NCI-H2227 treated with DMSO at 0.1 percent for 48 hours (cell line): ENCODE measurements around the gene SMIM45.
A peak's percentile ranks its signal among the peaks of the same experiment; 100 is the strongest.

Source experiments
- DNase-seq: peaks from one replicate; lab custom pipeline; 2025; lab: John Stamatoyannopoulos, UW

Gene SMIM45

DNA sequence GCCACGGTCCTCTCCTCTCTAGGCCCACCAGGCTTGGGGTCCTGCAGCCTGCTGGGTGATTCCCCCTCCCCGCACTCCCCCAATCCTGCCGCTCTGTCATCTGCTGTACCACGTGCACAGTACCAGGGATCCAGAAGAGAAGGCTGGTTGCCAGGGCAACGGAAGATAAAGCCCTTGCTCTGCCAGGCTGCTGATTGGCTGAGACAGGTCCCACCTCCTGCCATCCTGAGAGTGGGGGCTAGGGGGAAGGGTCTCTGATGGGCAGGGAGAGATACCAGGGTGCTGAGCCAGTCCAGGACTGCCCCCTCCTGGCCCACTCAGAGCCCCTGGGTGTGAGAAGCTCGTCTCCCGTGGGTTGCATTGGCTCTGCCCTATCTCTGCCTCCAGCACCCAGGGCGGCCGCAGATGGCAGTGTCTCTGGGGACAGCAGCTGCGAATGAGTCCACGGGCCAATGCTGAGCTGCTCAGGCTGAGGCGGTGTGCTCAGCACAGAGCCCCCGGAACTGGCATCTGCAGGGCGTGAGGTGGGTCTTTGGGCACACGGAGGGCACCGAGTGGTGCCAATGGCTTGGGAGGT lies at the start of gene SMIM45:
TSS of gene SMIM45 (plus strand) at position 253 of the 577 bp plus-strand sequence.
- peak; percentile 76 for DNase-seq

DNA sequence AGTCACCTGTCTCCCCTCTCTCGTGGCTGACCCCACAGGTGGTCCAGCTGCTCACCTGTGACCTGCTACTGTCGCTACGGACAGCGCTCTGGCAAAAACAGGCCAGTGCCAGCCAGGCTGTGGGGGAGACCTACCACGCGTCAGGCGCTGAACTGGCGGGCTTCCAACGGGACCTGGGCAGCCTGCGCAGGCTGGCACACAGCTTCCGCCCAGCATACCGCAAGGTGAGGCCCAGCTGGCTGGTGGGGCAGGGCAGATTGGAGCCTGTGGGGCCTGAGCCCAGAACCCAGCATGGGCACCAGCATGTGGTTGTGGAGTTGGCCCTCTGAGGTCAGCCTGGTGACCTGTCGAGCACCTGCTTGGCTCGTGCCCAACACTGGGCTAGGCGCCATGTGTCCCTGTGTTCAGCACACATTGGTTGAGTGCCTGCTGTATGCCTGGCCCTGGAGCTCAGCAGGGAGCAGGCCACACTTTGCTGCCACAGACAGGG lies 49.0 kb upstream of the SMIM45 start:
- no peak for DNase-seq

DNA sequence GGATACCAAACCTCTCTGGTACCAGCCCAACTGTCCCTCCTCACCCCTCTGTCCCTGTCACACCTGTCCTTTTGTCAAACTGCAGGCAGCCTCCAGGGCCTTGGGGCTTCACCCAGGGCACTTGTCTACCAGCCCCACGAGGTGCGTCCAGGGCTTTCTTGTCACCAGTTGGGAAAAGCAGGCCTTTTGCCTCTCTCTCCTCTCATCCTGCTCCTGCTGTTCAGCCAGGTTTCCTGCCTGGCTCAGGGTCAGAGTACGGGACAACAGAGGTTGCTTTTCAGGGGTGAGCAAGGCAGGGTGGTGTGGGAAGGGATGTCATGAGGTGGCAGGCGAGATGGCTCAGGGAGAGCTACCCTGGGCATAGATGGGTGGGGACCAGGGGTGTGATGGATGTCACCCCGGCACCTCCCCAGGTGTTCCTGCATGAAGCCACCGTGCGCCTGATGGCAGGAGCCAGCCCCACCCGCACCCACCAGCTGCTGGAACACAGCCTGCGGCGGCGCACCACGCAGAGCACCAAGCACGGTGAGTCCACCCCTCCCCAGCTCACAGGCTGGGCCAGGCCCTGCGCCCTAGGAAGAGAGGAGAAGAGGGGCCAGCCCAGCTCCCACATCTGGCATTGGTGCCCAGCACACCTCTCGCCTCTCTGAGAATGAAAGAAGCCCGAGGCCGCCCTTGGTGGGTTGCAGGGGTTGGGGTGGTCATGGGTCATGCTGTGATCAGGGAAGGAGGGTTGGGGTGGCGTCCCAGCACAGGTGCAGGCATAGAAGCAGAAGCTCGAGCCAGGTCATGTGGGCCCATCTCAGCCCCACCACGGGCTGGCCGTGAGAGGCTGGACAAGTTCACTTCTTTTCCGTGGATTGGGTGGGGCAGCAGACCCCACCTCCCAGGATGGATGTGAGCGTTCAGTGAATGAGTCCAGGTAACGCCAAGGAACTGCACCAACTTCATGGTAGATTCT lies 47.2 kb upstream of the SMIM45 start:
- no peak for DNase-seq

DNA sequence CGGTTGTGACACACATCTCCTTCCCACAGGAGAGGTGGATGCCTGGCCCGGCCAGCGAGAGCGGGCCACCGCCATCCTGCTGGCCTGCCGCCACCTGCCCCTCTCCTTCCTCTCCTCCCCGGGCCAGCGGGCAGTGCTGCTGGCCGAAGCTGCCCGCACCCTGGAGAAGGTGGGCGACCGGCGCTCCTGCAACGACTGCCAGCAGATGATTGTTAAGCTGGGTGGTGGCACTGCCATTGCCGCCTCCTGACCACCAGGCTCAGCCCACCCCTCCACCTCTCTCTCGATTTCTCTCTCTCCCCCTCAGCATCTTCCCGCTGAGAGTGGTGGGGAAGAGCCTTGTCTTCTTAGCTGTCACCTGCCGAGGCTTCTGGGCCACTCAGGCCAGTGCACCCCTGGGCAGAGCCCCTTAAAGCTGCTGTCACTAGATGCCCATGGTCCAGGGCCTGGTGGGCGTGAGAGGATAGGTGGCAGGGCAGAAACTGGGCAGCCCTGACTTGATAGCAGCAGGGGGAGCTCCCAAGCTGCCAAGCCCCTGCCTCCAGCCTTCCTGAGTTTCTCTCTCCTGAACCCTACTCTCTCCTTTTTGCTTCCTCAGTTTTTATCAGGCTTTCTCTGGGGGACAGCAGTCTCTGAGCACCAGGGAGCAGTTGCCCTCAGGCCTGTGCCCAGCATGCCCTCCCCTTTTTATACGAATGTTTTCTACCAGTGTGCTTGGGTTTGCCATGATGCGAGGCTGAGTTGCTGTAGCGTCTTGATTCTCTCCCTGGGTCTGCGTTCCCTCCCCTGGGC lies 46.3 kb upstream of the SMIM45 start:
- no peak for DNase-seq

DNA sequence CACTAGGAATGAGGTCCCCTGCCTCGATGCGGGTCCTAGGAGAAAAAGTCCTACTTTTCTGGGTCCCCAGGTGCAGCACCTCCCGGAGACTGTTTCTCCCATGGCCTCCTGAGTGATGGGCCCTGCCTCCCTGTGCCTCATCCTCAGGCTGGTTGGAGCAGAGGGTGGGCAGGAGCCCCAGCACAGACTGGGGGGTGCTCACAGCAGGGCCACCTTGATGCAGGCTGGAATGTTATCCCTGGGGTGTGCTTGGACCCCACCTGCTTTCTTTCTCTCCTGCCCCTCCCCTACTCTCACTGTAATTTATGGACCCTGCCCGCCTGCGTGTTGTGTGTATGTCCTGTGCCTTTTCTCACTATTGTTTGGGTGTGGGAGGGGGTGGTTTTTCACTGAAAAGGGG lies 45.1 kb upstream of the SMIM45 start:
- DNase-seq: no peak

DNA sequence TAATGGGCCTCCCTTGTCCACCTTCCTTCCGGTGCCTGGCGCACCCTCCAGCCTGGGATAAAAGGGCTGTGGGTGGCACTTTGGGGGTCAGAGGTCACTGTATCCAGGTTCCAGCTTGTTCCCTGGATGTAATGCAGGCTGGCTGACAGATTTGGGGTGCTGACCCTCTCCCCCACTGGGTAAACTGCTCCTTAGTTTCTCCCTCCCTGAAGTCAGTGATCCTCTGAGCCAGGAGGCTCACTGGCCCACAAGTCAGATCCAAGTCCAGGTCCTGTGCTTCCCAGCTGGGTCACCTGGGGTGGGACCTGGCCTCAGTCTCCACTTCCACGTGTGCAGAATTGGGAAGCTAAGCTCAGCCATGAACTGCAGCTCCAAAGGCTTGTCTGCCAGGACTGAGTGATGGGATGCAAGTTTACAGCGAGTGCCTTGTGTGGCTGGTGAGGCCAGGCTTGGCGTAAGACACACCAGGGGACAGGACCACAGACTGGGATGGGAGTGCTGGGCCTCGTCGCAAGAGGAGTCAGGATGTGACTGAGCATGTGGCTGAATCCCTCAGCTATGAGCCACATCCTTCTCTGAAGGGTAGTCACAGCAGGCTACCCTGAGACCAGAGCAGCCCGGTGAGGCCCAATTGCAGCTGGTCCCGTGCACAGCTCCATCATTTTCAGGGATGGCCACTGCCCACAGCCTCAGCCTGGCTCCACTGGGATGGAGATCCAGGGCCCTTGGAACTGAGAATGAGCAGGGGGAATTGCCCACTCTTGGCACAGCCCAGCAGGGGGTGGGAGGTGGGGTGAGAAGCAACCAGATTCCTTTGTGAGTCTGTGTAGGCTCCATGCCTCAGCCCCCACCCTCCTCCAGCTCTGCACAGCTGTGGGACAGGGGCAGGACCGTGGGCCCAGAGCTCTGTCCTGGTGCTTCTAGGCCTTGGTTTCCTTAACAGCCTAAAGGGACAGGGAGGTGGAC lies 44.2 kb upstream of the SMIM45 start:
- no peak for DNase-seq

DNA sequence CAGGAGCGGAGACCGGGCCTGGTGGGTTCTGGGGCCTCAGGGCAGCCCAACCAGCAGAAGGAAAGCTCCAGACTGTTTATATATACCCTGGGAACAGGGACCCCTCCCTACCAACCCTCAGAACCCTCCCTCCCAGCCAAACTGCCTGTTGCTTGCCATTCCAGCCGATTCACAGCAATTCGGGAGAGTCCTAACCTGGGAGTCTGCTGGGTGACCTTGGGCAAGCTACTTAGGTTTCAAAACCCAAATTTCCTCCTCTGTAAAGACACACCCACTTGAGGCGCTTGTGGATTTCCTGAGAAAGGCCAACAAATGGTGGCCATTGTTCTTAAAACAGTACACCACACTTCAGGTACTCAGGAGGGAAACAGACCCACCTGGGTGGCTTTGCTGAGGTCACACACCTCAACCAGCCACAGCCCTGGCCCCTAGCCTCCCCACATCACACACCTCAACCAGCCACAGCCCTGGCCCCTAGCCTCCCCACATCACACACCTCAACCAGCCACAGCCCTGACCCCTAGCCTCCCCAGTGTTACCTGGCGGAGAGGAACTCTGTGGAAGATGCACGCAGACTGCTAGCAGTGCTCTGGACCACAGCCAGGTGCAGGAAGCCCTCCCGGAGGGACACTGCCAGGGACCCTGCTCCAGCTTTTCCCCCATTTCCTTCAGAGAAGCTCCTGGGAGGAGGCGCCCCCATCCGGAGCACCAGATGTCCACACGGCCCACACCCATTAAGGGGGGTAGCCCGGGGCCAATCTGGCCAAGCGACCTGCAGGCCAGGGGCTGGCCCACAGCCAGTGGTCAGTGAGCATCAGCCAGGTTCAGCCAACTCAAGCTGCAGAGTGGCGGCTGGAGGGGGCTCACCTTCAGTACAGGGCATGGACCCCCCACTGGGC lies 43.3 kb upstream of the SMIM45 start:
- no peak for DNase-seq

DNA sequence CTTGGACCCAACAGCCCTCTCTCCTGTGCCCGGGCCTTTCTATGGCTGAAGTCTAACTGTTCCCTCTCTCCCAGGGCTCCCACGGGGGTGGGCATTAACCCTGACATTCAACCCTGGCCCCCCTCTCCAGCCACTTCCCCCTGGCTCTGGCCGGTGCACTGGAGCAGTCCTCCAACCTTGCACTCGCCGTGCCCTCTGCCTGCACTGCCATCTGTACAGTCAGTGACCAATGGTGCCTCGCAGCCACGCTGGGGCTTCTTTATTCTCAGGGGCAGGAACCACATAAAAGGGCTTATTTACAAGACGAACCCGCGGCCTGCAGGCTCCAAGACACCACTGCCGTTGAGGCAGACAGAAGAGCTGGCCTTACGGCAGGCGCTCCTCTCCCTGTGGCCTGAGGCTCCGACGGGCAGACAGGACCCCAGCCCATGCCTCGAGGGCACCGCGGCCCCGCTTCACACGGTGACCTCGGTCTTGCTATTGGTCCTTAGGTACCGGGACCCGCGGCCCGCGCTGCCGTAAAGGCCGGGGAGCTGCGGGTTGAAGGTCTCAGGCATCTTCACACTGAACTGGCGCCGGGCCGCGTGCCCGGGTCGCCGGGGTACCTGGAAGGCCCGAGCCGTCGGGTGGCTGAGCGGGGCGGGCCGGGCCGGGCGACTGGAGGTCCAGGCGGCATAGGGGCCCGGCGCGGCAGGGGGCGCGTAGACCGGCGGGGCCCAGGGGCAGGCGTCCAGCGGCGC lies 42.5 kb upstream of the SMIM45 start:
- no peak for DNase-seq

DNA sequence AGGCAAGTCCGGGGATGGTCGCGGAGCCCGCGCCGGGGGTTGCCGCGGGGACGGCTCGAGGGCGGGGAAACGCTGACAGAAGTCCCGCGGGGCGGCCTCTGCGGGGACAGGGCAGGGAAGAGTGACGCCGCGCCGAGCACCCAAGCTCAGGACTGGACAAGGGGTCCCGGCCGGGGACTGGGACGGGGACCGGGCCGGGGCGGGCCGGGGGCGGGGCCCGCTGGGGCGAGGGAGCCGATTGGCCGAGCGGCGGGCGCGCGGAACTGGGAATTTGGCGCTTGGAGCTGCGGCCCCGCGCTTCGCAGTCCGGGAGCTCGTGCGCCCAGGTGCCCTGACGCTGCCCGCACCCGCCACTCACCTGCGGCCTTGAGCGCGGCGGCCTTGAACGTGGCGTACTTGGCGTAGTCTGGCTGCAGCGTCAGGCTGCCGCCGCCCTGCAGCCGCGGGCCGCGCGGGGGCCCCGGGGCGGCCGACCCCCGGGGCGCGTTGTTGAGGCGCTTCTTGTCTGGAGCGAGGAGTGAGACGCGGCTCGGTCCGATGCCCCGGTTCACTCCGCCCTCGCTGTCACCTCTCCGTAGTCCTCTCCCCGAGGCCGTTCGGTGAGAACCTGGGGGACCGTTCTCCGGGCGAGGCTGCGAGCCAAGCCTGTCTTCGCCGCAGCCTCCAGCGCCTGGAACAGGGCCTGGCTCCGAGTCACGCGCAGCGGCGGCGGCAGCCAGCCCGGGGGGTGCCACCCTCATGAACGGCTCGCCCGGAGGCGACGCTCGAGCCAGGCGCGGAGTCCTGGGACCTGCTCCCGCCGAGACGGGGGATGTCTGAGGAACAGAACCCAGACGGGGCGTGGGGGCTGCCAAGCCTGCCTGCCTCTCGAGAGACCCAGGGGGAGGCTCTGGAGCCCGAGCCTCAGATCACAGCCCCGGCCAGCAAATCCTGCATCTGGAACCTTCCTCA lies 41.6 kb upstream of the SMIM45 start:
- DNase-seq: no peak

DNA sequence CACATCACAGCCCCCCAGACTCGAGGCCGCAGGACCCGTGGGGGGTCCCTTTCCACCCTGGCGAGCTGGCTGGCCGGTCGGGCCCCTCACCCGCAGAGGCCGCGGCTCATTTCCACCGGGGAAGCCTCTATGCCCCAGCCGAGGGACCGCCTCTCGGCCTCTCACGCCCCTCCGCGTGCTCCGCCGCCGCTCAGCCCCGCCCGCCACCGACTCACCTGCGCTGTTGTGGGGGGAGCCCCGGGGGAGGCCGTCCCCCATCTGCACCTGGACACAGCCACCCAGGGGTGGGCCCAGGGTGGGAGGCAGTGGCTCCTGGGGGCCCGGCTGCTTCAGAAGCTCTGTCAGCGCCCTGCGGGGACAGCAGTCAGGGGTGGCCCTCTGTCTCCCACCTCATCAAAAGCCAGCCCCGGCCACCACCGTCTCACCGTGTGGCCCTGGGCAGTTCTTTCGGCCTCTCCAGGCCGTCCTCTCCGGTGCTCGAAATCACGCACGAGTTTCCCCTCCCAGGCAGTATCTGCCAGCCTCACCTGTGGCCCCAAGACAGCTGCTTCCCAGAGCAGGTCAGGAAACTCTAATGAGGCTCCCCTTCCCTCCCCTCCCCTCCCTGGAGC lies 40.8 kb upstream of the SMIM45 start:
- DNase-seq: no peak

DNA sequence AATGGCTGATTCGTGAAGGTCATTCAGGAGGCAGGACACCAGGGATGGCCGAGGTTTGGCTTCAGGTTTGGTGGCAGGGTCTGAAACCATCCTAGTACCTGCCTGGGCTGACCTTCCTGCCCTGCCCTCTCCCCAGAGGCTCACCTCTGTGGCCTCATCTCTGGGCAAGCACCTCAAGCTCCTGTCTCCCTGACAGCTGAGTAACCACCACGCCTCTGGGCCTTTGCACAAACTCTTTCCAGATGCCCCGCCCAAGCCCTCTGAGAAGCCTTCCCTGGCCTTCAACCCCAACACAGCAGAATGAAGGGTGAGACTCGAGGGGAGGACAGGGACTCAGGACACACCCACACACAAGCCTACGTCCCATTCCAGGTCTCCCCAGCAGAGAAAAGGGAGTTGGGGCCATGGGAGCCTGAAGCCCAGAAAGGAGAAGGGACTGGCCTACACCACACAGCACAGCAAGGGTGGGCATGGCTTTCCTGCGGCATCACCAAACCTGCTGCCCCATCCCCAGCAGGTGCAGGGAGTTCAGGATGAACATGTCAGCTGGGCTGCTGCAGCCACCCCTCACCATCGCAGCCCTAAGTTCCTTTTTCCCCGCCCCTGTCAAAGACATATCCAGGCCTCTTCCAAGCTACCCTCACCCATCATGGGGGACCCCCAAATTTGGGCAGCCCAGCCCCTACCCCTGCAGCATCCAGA lies 39.5 kb upstream of the SMIM45 start:
- no peak for DNase-seq

DNA sequence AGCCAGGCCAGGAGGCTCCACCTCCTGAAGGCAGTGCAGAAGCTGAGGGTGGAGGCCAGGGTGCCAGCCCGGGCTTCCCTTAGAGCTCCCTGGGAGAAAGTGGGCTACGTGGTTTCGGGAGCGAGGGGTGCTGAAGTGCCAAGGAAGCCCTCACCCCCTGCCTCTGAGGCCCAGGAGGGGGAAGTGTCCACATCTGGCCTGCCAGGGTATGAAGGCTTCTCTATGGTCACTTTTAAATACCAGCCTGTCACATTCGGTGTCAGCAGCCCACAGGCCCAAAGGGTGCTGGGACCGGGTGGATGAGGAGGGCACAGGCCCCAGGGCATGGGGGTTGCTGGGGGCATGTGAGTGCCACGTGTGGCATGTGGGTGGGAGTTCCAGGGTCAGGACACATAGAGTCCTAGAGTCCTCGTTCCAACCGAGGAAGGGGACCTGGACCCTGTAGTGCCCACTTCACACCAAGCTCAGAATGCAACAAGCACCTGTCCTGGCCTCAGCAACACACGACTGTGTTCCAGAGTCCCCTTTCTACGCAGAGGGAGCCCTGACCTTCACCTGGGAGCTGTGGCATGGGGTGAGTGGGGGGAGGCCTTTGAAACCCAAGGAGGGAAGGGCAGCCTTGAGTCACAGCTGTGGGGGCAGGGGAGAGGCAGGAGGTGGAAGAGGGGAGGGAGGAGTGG lies 38.8 kb upstream of the SMIM45 start:
- DNase-seq: no peak

DNA sequence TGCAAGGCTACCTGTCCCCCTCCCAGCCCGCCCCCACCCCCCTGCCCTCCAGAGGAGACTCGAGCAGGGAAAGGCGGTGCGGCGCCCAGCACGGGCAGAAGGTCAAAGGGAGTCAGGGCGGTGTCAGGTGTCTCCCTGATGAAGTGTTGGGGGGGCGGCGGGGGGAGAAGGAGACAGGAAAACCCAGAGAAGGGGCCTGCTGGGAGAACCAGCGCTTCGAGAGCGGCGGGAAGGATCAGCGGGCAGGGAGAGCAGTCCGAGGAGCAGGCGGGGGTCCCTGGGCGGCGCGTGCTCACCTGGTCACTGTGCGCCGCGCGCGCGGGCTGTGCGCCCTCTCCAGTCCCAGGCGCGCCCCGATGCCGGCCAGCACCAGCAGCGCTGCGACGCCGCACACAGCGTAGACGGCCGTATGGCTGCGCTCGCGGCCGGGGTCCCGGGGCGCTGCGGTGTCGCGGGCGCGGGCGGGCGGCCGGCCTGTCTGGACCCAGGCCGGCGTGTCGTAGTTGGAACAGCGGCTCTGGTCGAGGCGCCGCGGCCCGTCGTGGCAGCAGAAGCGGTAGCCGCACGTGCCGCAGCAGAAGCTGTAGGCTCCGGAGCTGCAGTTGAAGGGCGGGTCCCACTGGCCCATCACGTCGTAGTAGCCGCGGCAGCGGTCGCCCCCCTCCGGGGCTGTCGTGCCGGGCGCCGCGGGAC lies 38.0 kb upstream of the SMIM45 start:
- no peak for DNase-seq

DNA sequence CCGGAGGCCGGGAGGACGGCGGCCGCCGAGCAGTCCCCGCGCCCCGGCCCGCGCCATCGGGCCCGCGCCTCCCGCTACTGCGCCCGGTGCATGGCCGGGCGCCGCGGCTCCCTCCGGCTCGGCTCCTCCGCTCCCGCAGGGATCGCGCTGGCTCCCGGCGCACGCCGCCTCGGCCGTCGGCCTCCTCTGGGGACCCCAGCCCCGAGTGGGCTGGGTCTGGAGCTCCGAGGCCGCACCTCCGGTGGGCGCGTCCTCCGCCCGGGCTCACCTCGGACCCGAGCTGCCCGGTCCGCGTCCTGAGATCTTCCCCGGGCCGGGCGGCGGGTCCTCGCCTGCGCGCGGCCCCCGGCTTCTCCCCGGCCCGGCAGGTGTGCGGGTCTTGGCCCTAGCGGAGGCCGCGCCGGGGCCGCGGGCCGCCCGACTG lies 37.3 kb upstream of the SMIM45 start:
- DNase-seq: no peak

DNA sequence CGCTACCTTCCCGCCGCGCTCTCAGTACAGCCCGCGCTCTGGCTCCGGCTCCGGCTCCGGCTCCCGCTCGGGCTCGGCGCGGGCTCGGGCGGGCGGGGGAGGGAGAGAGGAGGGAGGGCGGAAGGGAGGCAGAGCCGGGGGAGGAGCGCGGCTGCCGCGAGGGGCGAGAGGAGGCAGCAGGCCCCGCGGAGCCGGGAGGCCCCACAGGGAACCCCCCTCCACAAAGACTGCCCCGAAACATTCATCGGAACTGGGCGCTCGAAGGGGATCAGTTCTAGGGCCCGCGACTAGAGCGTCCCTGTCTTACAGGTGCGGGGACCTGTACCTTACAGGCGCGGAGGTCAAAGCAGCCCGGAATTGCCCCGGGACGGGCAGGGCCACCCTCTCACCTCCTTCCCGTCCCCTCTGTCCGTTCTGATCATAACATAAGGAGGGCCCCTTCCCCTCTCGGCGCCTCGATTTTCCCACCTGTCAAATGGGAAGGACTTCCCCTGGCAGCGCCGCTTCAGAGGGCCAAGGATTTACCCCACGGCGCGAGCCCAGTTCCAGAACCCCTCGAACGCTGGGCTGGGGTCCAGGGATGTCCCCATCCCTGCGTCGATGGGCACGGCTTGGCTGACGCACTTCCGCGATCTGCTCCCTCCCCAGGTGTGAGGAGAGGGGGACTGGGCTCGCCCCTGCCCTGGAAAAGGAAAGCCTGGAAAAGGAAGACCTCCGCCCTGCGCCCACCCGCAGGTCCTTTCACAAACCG lies 36.7 kb upstream of the SMIM45 start, which contains the start of gene SHISA8:
TSS of gene SHISA8 (minus strand) at position 40 of the 751 bp plus-strand sequence. CDS start 407 bp downstream, outside the sequence.
- DNase-seq: no peak
